IPS-NIHi11 (cell line): ENCODE data around the gene PATJ.

Source experiments
- DNase-seq: peaks from one replicate; pipeline ENCODE4 v3.0.0; 2012; ENCODE audit warnings: mixed read lengths, low spot score

PATJ gene

DNA sequence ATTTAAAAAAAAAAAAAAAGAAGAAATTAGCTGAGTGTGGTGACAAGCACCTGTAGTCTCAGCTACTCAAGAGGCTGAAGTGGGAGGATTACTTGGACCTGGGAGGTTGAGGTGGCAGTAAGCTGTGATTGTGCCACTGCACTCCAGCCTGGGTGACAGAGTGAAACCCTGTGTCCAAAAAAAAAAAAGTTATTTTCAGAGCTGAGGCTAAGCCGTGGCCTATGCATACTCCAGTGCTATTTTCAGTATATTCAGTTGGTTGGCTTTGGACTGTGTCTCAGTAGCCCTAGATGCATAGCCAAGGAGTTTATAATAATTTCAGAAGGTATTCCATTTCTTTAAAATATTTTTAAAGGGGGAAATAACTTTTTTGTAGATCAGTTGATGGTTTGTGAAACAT is 311.9 kb downstream of the PATJ start:
- DNase-seq, result no peak

DNA sequence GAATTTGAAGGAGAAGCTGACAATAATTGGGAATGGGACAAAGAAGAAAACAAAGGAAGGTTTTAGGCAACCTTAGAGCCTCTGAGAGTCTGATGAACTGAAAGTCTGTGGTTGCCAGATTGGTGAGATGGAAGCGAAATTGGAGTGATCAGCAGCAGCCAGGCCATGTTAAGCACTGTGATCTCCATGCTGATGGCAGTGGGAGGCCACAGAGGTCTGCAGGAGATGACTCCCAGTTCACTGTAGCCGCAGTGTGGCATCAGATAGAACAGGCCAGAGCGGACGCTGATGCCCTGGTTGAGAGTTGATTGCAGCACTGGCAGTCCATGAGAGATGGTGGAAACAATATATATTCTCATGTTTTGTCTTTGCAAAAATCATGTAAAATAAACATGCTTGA is 314.9 kb downstream of the PATJ start:
- DNase-seq, result no peak

DNA sequence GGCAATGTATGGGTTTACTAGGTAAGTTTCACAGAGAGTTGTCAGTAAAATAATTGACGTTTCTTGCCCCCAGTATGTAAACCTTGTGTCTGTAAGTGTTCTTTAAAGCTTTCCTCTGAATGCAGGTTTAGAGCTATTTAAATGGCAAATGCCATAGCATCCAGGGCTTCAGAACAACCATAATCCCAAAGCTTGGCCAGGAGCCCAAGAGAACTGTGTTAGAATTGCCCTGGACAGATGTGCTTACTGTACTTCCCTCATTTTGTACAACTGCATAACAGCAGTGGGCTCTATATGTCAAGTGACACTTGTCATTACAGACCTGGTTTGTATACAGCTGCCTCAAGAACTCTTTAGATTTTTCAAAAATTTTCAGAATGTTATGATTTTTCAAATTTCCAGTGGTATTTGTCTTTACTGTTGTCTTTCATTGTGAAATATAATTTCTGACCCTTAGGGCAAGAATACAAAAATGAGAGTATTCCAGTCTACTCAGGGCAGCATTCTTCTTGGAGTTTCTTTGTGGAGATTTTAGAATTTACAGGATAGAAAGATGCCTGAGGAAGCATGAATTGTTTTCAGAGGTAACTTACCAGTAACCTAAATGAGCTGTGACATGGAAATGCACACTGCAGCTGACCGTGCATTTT is 315.5 kb downstream of the PATJ start:
- DNase-seq, result no peak

DNA sequence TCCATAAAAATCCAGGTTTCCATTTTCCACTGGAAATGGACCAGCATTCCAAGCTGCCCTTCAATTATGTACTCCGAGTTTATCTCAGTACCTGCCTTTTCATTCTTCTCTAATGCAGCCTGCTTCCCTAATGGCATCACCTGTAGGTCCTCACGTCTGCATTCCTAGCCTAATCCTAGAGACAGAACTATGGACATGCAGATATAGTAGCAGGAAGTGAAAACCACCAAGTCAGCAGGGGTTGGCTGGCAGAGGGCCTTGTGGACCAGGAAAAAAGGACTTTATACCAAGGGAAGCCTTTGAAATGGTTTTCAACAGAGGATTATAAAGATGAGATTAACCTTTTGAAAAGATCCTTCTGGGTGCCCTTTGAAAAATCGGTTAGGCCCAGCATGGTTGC is 316.7 kb downstream of the PATJ start:
- peak; percentile 52 for DNase-seq

DNA sequence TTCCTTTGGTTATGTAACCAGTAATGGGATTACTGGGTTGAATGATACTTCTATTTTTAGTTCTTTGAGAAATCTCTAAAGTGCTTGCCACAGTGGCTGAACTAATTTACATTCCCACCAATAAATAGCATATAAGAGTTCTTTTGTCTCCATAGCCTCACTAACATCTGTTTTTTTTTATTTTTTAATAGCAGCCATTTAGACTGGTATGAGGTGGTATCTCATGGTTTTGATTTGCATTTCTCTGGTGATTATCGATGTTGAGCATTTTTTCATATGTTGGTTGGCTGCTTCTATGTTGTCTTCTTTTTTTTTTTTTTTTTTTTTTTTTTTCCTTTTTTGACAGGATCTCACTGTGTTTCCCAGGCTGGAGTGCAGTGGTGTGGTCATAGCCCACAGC is 319.8 kb downstream of the PATJ start:
- DNase-seq, result no peak

DNA sequence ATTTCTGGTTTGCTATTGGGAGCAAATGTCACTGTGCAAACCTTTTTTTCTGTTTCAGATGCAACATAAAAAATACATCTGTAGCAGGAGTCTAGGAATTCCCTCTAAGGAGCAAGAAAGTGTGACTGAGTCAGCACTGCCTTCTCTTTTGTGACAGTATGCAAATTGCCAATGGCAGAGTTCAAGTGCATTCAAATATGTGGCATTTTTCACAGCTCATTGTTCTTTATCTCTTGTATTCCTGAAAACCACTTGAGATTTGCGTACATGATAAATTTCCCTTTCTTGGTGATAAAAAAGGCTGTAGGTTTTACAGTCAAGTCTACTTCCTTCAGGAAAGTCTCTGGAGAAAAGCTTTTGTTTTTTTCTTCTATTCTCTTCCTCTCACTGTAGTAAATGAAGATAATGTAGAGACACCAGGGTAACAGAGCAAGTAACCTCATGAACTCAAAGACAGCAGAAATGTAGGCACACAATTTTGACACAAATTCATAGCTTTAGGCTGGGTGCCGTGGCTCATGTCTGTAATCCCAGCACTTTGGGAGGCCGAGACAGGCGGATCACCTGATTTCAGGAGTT is 322.6 kb downstream of the PATJ start:
- DNase-seq, result no peak

DNA sequence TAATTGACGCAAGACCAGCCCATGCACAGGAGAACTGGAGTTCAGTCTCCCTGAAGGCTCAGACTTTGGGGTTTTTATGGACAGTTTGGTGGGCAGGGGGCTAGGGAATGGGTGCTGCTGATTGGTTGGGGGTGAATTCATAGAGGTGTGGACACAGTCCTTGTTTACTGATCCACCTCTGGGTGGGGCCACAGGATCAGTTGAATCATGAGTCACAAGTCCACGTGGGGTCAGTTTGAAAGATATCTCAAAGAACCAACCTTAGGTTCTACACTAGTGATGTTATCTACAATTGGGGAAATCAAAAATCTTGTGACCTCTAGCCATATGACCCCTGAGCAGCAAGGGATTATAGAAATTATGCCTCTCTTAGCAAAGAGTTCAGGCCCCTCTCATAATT is 324.4 kb downstream of the PATJ start:
- DNase-seq, result no peak

DNA sequence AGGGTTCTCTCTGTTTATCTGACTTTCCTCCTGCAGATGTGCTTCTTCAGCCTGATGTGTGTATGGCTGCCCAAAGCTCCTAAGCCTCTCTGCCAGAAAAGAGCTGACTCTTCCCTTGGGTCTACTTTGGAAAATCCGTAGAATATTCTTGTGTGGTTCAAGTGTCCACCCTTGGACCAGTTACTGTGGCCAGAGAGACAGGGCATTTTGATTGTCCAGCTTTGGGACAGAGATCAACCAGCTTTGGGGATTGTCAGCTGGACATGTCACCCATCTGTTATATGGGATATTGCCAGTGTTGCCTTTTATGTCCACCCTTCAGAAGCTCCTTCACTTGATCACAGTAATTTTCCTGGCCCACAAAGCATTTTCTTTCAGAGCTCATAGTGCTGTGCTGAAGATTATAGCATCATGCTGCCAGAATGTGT is 326.1 kb downstream of the PATJ start:
- DNase-seq, result no peak

DNA sequence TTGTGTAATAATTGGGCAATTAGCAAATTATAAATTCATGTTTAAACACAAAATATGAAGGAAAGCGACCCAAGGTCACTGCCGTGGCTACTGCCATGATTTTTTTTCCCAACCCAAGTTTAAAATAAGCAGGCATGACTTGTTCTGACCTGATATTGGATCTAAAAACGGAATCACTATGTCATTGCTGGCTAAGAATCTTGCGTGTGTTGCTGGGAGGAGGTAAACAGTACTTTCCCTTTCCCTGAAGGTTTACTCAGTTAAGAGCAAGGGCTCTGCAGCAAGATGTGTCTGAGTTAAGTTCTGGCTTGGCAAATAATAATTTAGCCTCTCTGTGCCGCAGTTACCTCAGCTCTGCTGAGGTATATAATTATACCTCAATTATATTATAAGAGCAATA is 326.7 kb downstream of the PATJ start:
- no peak for DNase-seq

DNA sequence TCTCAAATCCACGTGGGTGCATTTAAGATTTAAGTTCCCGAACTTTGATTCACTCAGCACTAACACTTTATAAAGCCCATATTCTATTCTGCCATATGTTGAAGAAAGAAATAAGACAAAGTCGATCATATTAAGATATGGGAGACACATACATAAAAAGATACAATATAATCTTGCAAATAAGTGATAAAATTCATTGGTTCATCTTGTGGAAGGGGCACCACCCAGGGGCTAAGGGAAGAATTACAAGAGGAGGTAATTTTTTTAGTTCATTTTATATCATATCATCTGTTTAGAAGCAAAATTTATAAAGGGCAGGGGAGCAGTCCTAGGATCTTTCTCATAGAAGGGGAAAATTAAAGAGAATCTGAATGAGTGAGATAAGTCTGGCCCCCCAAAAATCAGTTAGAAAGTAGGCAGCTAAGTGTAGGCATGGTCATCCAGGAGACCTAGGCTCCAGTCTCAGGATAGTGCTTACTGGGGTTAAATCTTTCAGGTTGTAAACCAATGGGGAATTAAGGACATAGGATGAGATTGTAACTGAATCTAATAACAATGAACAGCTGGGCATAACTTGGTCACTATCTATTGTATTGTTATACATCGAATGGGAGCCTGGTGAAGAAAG is 328.2 kb downstream of the PATJ start:
- peak; percentile 26 for DNase-seq

DNA sequence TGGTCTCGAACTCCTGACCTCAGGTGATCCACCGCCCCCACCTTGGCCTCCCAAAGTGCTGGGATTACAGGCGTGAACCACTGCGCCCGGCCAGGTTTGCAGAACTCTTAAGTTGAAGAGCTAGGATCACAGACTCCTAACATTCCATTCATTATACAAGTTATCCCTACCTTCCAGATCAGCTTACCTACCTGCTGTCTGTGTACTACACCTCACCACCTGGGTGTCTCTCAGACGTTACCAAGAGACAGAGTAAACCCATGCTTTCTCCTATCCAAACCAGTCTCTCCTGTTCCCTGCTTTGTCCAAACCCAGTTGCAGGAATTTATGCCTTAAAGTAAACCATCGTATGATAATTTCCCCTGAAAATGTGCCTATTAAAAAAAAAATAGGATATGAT is 329.4 kb downstream of the PATJ start:
- no peak for DNase-seq

DNA sequence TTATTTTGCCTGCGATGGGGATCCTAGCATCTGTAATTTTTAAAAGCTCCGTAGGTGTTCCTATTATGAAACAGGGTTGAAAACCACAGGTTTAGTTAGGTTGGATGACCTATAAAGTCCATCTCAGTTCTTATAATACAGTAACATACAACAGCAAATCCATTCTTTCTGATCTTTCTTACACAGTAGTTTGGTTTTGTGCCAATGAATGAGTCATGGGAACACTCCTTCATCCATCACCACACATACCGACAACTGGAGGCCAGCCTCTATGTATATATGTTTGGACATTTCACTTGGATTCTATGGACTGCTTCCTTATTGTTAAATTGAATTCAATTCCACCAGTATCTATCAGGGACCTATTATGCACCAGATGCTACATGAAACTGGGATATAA is 334.0 kb downstream of the PATJ start:
- DNase-seq, result peak; percentile 25

DNA sequence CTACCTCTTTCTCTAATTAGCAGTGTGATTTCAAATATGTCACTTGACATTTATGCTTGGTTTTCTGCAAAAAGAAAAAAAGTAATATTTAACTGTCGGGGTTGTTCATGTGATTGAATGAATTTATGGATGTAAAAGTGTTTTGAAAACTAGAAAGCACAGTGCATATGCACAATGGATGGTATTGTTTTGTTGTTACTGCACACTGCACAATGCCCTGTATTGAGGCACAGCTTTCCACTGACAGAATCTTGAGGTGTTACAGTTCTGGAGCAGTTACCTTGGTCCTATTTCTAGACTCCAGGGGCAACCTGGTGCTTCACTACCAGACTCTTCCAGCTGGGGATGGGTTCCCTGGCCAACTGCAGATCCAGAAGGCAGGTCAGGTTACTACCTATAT is 335.5 kb downstream of the PATJ start:
- DNase-seq, result no peak

DNA sequence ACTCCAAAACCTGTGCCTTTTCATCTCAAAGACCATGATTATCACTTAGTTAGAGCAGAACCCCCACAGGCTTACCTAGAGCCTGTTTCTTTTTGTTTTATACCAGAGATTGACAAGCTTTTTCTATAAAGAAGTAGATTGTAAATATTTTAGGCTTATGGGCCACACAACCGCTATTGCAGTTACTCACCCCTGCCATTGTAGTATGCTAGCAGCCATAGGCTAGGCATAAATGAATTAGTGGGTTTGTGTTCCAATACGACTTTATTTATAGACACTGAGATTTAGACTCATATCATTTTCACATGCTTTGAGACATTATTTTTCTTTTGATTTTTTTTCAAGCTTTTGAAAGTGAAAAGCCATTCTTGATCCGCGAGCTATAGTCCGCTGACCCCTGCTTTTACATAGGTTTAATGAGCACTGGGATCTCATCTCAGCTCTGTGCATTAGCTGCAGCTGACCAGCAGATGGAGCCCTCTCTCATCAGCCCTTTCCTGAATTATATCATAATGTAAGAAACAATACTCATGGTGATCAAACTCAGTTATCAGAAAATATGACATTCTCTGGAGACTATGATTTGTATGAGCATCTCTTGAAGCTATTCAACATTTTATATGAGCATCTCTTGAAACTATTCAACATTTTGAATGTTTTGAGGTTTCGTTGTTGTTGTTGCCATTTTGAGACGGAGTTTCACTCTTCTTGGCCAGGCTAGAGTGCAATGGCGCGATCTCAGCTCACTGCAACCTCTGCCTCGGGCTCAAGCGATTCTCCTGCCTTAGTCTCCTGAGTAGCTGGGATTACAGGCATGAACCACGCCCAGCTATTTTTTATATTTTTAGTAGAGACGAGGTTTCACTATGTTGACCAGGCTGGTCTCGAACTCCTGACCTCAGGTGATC is 340.4 kb downstream of the PATJ start:
- peak; percentile 63 for DNase-seq

DNA sequence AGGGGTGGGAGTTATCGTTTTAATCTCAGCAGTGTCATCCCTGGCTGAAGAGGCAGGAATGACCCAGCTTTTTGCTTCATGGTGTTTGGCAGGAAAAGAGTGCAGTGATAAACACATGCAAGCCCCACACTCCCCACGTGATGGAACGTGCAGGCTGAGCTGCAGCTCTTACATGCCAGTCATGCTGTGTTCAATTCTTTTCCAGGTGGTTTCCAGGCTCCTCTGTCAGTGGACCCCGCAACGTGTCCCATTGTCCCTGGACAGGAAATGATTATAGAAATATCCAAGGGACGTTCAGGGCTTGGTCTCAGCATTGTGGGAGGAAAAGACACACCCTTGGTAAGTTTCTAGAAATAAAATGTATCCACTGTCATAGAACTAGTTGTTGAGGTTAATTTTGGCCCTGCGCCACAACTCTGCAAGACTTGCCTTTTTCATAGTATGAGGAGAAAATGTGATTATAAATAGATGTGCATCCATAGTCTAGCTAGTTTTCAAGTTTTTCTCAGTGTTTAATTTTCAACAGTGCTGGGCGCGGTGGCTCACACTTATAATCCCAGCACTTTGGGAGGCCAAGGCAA is 342.1 kb downstream of the PATJ start:
- no peak for DNase-seq

DNA sequence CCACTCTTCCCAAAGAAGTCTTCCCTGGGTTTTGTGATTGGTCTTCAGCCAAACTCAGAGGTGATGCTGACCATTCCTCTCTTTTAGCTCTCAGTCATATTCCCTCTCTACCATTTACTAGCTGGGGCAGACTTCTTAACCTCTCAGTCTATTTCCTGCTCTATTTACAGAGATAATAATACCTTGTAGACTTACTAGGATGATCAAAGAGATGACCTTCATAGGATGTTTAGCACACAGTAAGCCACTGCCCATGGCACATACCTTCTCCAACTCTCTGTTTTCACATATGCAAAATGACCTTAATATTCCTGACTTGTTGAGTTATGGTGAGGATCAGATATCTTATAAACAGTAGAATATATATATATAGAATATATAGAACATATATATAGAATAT is 346.2 kb downstream of the PATJ start:
- no peak for DNase-seq

DNA sequence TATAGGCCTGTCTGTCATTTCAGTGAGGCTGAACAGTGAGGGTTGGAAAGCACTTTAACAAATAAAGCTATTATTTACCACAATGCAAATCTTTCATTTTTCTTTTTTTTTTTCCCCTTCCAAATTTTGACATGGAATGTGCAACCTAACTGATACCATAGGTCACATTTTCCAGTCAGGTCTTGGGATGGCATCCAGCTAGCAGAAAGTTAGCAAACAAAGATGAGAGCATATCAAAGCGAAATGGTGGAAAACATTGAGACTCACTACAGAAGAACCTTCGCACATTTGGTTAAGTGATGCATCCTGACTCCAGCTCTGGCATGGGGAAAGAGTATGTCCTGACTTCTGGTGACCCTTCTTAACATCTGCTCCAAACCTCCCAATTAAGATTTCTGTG is 347.3 kb downstream of the PATJ start:
- DNase-seq, result no peak

DNA sequence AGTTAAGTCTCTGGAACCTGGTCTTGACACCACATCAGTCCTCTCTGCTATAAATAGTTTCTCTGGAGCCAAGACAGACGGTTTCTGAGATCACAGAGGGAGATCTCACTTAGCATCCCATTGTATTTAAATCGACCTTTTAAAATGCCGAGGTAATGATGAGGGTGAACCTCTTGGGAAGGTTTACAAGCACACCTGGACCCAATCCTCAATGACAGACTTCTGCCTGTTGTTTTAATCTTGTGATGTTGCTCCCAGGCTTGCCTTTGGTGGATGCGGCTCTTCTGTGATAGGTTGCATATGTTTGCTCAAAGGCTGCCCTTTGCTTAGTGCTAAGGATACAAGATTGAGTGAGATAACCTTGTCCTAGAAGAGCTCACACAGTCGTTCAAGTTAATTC is 347.7 kb downstream of the PATJ start:
- DNase-seq, result peak; percentile 22

DNA sequence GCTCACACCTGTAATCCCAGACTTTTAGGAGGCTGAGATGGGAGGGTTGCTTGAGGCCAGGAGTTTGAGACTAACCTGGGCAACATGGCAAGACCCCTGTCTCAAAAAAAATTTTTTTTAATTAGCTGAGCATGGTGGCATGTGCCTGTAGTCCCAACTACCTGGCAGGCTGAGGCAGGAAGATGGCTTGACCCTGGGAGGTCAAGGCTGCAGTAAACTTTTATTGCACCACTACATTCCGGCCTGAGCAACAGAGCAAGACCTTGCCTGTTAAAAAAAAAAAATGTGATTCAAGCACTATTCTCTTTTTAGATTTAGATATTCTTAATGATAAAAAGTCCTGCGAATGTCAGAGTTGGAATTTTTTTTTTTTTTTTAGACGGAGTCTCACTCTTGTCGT is 349.8 kb downstream of the PATJ start:
- DNase-seq, result no peak

DNA sequence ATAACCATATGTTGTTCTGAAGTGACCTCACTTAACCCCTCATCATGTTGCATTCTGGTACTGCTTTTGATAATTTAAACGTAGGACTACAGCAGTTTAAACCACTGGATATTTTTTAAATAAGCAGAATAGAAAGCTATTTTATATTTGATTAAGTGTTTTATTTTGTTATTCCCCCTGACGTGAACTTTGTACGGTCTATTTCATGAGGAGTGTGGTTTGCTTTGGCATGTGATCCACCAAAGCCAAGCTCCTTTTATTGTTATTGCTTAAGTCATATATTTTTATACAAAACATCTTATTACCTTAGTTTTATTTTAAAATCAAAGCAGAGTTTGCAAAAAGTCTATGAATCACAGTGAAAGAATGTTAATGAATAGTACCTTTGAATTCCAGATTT is 351.0 kb downstream of the PATJ start:
- no peak for DNase-seq

DNA sequence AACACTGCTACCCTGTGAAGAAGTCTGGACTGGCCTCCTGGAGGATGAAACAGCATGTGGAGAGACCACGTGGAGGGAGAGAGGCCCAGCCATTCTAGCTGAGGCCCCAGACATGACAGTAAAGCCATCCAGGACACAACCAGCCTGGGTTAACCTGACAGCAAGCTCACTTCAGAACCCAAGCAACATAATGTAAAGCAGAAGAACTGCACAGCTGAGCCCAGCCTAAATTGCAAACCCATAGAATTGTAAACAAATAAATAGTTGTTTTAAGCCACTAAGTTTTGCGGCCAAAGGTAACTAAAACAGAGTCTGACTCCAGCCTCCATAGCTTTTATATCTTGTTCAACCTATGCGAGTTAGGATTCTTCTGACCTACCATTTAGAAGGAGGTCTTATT is 355.2 kb downstream of the PATJ start:
- DNase-seq, result no peak

DNA sequence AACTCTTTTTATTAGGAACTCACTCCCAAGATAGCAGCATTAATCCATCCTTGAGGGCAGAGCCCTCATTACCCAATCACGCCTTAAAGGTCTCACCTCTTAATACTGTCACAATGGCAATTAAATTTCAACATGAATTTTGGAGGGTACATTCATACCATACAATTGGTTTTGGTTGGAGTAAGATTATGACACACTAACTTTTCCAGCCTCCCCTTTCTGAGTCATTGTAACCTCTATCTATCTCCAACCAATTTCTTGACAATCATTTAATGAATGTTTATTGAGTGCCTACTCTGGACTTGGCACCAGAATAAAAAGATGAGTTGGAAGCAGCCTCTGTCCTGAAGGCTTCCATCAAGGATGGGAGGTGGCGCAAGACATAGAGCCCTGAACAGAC is 358.2 kb downstream of the PATJ start:
- no peak for DNase-seq

DNA sequence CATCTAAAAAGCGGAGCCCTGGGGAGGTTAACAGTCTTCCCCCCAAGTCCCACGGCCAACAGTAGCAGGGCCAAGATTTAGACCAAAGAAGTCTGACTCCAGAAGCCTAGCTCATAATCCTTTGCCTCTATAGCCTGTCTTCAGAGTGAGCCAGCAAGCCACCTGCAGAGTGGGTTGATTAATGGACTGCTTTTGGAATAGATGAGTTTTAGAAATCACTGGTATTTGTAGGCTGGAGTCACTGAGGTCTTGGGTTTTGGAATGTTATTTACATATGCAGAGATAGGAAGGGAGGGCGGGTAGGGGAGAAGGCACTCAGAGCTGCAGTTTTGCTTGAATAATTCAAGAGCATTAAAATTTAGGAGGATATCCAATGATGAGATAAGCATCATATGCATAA is 361.6 kb downstream of the PATJ start:
- DNase-seq, result peak; percentile 19
